Mammary epithelial cell (primary cell): ENCODE results near the gene SEMA3G.

Experiments
- EZH2 ChIP-seq: IDR thresholded peaks from 2 replicates; pipeline ENCODE4 v1.6.1; 2012; ENCODE audit warnings: low read length, inconsistent platforms, borderline replicate concordance
- TF ChIP-seq, protein P1 (sequence below), 2 donors: IDR thresholded peaks in 1 of 2; conservative IDR thresholded peaks in 1 of 2; 2 replicates each; pipeline ENCODE4 v1.5.1; 2011 to 2012; ENCODE audit warnings: inconsistent platforms in 2 of 2, low read length in 2 of 2, mild to moderate bottlenecking in 2 of 2, control low read depth in 1 of 2, low read depth in 1 of 2; ENCODE audit not compliant: insufficient read depth in 1 of 2; ENCODE audit errors: extremely low read depth in 1 of 2

DNA sequence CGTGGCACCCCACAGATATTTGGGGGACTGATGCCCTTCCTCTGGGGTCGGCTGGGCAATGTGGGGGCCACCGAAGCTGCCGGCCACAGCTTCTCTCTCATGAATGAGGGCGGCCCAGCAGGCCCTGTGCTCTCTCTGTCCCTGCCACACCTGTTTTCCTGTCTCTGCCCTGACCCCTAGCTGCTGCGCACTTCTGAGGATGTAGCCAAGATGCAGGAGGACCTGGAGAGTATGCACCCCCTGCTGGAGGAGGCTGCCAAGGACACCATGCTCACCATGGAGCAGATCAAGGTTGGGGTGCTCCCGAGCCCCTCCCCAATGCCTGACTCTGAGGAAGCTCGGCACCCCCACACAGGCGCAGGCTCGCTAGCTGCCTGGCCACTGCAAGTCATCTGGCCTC, 59.7 kb downstream of the SEMA3G start:
- TF ChIP-seq, protein P1, sequence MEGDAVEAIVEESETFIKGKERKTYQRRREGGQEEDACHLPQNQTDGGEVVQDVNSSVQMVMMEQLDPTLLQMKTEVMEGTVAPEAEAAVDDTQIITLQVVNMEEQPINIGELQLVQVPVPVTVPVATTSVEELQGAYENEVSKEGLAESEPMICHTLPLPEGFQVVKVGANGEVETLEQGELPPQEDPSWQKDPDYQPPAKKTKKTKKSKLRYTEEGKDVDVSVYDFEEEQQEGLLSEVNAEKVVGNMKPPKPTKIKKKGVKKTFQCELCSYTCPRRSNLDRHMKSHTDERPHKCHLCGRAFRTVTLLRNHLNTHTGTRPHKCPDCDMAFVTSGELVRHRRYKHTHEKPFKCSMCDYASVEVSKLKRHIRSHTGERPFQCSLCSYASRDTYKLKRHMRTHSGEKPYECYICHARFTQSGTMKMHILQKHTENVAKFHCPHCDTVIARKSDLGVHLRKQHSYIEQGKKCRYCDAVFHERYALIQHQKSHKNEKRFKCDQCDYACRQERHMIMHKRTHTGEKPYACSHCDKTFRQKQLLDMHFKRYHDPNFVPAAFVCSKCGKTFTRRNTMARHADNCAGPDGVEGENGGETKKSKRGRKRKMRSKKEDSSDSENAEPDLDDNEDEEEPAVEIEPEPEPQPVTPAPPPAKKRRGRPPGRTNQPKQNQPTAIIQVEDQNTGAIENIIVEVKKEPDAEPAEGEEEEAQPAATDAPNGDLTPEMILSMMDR (conservative IDR thresholded peaks at IDR 0.05 in 1 of 2, IDR thresholded peaks at IDR 0.05 in 1 of 2; ENCODE audit: extremely low read depth in 1 of 2, insufficient read depth in 1 of 2, low read depth in 1 of 2, low read length in 2 of 2) = peak; percentile 46 to 54
- TF ChIP-seq EZH2 = no peak
